Transverse colon (tissue), 3 donors: Measurements from ENCODE around the gene KIF26A.

ENCODE experiments used
- CTCF ChIP-seq, 5 experiments: fragments of 200-600 bp in 3 of 5; fragments of 450-650 bp in 2 of 5; sonication (generic) in 3 of 5; IDR thresholded peaks; 1 replicate in 2 of 5; 2 replicates in 3 of 5; pipeline ENCODE4 v1.5.1; 2016 to 2017; ENCODE audit warnings: antibody characterized with exemption in 5 of 5, inconsistent platforms in 3 of 5, mild to moderate bottlenecking in 2 of 5, moderate library complexity in 1 of 5
- EP300 ChIP-seq: sonication (generic); formaldehyde crosslinking; IDR thresholded peaks from one replicate; pipeline ENCODE4 v1.6.1; 2017; ENCODE audit warnings: antibody characterized with exemption, low read depth
- POLR2A ChIP-seq: fragments of 450-650 bp; IDR thresholded peaks from one replicate; pipeline ENCODE4 v1.6.1; 2016; ENCODE audit warnings: antibody characterized with exemption, mild to moderate bottlenecking, moderate library complexity

GRCh38 chr14:104216457-104216856 lies 78.1 kb downstream of the KIF26A start:
- TF ChIP-seq CTCF (IDR thresholded peaks at IDR 0.05): no peak
- TF ChIP-seq EP300: no peak
- TF ChIP-seq POLR2A: no peak
